Upper lobe of right lung (tissue), 1 donor: ENCODE results near the gene AMN. TPM values are rescaled to one million over a fixed set of nuclear protein-coding genes. Genes with fewer than 3 reads are reported as not detected.
"Not testable (repeated sequence)": the region's sequence is repeated elsewhere in the genome, so short reads cannot be mapped to it uniquely, and the experiment has no call there.

ENCODE experiments used
- ATAC-seq: fragments of 200-7000 bp; cut with Tn5 transposase; one replicate; pipeline ENCODE4 v1.9.1; 2020; ENCODE audit warnings: mild to moderate bottlenecking, moderate library complexity
- DNase-seq: peaks from one replicate; pipeline ENCODE4 v3.0.0-alpha.2; 2020
- H3K27ac ChIP-seq: fragments of 200-600 bp; one replicate; pipeline ENCODE4 v1.8.0; 2022
- H3K27me3 ChIP-seq: fragments of 200-600 bp; one replicate; pipeline ENCODE4 v1.8.0; 2022; ENCODE audit warnings: mild to moderate bottlenecking
- H3K36me3 ChIP-seq: fragments of 200-600 bp; one replicate; pipeline ENCODE4 v1.8.0; 2022
- H3K4me1 ChIP-seq: fragments of 200-600 bp; one replicate; pipeline ENCODE4 v1.8.0; 2022
- H3K4me3 ChIP-seq: fragments of 200-600 bp; one replicate; pipeline ENCODE4 v1.8.0; 2022; ENCODE audit warnings: mild to moderate bottlenecking
- H3K9me3 ChIP-seq: fragments of 200-600 bp; one replicate; pipeline ENCODE4 v1.8.0; 2022
- CTCF ChIP-seq: fragments of 200-600 bp; IDR thresholded peaks from one replicate; pipeline ENCODE4 v1.8.0; 2022; ENCODE audit warnings: antibody characterized with exemption
- intact Hi-C: fragments of 100-400 bp; cut with DNase I; formaldehyde crosslinking; loops from one replicate; pipeline ENCODE4 v1.11.0; 2022
- total RNA-seq: library from RNA; stranded (reverse); fragmentation: NEBNext Ultra II Directional; extraction: Animal tissue kit (Norgen Biotek cat#: 25700); gene quantifications from one replicate; pipeline ENCODE4 v1.2.1, GENCODE V29; 2021
- donor health status: DM: no; HTN: yes; CAD: no; lungs with severe emphysema.

The AMN gene
- total RNA-seq, 1 donor from 2014 or later = 19.8 TPM

GRCh38 chr14:102923925-102924486 lies 1.5 kb downstream of the AMN start:
- H3K4me3 ChIP-seq = no peak overlapping the region
- H3K4me1 ChIP-seq = peaks cover 17% of the 10 kb centered on the region
- DNase-seq = no peak
- peaks cover 42% of the 10 kb centered on the region for H3K27me3 ChIP-seq
- H3K9me3 ChIP-seq = no peaks in the 10 kb centered on the region
- intact Hi-C loops = no loop called here
- no peaks in the 10 kb centered on the region for H3K36me3 ChIP-seq
- no peak for TF ChIP-seq CTCF
- no peak overlapping the region for H3K27ac ChIP-seq
- no peak for ATAC-seq

GRCh38 chr14:102924632-102925588 lies 2.4 kb downstream of the AMN start:
- no peak for DNase-seq
- no peak for ATAC-seq
- intact Hi-C loops = no loop called here
- Histone ChIP-seq H3K27me3 (peaks cover 51% of the 10 kb centered on the region), H3K4me1 (peaks cover 26% of the 10 kb centered on the region), H3K27ac (no peak overlapping the region), H3K36me3 (no peaks in the 10 kb centered on the region), H3K9me3 (no peaks in the 10 kb centered on the region), H3K4me3 (no peak overlapping the region)
- no peak for TF ChIP-seq CTCF

- ATAC-seq (no peak), DNase-seq (no peak)
- intact Hi-C loops = no loop called here
- Histone ChIP-seq H3K4me1 (peaks cover 27% of the 10 kb centered on the region), H3K4me3 (no peak overlapping the region), H3K27ac (no peak overlapping the region), H3K27me3 (peaks cover 51% of the 10 kb centered on the region), H3K36me3 (no peaks in the 10 kb centered on the region), H3K9me3 (no peaks in the 10 kb centered on the region)
- no peak for TF ChIP-seq CTCF
Measured at GRCh38 chr14:102925646-102926045, 3.2 kb downstream of the AMN start.

- no peaks in the 10 kb centered on the region for H3K36me3 ChIP-seq
- intact Hi-C loops = no loop called here
- H3K4me3 ChIP-seq = no peak overlapping the region
- peaks cover 51% of the 10 kb centered on the region for H3K27me3 ChIP-seq
- no peak for TF ChIP-seq CTCF
- peaks cover 27% of the 10 kb centered on the region for H3K4me1 ChIP-seq
- ATAC-seq = no peak
- H3K27ac ChIP-seq = no peak overlapping the region
- no peaks in the 10 kb centered on the region for H3K9me3 ChIP-seq
- DNase-seq = no peak
Measured at GRCh38 chr14:102926104-102926503, 3.6 kb downstream of the AMN start.

- H3K4me3 ChIP-seq, ATAC-seq, H3K9me3 ChIP-seq, H3K27ac ChIP-seq, DNase-seq, H3K36me3 ChIP-seq, intact Hi-C loops: not testable (repeated sequence)
- Histone ChIP-seq H3K4me1 (peaks cover 27% of the 10 kb centered on the region), H3K27me3 (peaks cover 51% of the 10 kb centered on the region)
Measured at GRCh38 chr14:102926840-102927239, 4.4 kb downstream of the AMN start.

- DNase-seq = peak; percentile 90
- intact Hi-C loops = no loop called here
- peak; percentile 73 for ATAC-seq
- H3K36me3 ChIP-seq = no peaks in the 10 kb centered on the region
- H3K27ac ChIP-seq = peak overlapping the region; percentile 83
- peaks cover 27% of the 10 kb centered on the region for H3K4me1 ChIP-seq
- H3K27me3 ChIP-seq = peaks cover 46% of the 10 kb centered on the region
- no peak for TF ChIP-seq CTCF
- peak overlapping the region; percentile 52 for H3K4me3 ChIP-seq
- H3K9me3 ChIP-seq = no peaks in the 10 kb centered on the region
Measured at GRCh38 chr14:102927346-102927877, 4.9 kb downstream of the AMN start.
